Ishikawa (cell line): ENCODE results near the gene PSMD2.
A peak's percentile ranks its signal among the peaks of the same experiment; 100 is the strongest.

Source experiments
- CEBPB ChIP-seq: IDR thresholded peaks from 2 replicates; pipeline ENCODE4 v1.6.1; 2012
- CREB1 ChIP-seq: IDR thresholded peaks from 2 replicates; pipeline ENCODE4 v1.6.1; 2012; ENCODE audit warnings: low read depth
- EGR1 ChIP-seq: IDR thresholded peaks from 2 replicates; pipeline ENCODE4 v1.6.1; 2012
- EP300 ChIP-seq: IDR thresholded peaks from 2 replicates; pipeline ENCODE4 v1.6.1; 2012; ENCODE audit warnings: borderline replicate concordance
- FOXM1 ChIP-seq: IDR thresholded peaks from 2 replicates; pipeline ENCODE4 v1.6.1; 2012; ENCODE audit warnings: low read depth, borderline replicate concordance
- MAX ChIP-seq: IDR thresholded peaks from 2 replicates; pipeline ENCODE4 v1.6.1; 2012
- NFIC ChIP-seq: IDR thresholded peaks from 2 replicates; pipeline ENCODE4 v1.6.1; 2012
- RAD21 ChIP-seq: IDR thresholded peaks from 2 replicates; pipeline ENCODE4 v1.6.1; 2012; ENCODE audit warnings: low read depth
- REST ChIP-seq: IDR thresholded peaks from 2 replicates; pipeline ENCODE4 v1.6.1; 2012; ENCODE audit warnings: low read depth, mild to moderate bottlenecking
- TAF1 ChIP-seq: IDR thresholded peaks from 2 replicates; pipeline ENCODE4 v1.6.1; 2012; ENCODE audit warnings: low read depth, mild to moderate bottlenecking
- TCF12 ChIP-seq: IDR thresholded peaks from 2 replicates; pipeline ENCODE4 v1.6.1; 2012; ENCODE audit warnings: low read depth
- TEAD4 ChIP-seq: IDR thresholded peaks from 2 replicates; pipeline ENCODE4 v1.6.1; 2012
- USF1 ChIP-seq: IDR thresholded peaks from 2 replicates; pipeline ENCODE4 v1.6.1; 2012
- YY1 ChIP-seq: IDR thresholded peaks from 2 replicates; pipeline ENCODE4 v1.6.1; 2012; ENCODE audit warnings: low read depth
- ZBTB7A ChIP-seq: IDR thresholded peaks from 2 replicates; pipeline ENCODE4 v1.6.1; 2012; ENCODE audit warnings: low read depth

The PSMD2 gene

GRCh38 chr3:184306341-184306972 is 7.4 kb downstream of the PSMD2 start:
- TF ChIP-seq ZBTB7A (no peak), CREB1 (no peak), YY1 (no peak), TAF1 (no peak), EP300 (no peak), RAD21 (no peak), EGR1 (no peak), TCF12 (no peak), CEBPB (no peak), REST (no peak), FOXM1 (no peak), NFIC (no peak), MAX (no peak), USF1 (no peak), TEAD4 (no peak)

- TF ChIP-seq MAX (no peak), TEAD4 (no peak), NFIC (no peak), CREB1 (no peak), EP300 (no peak), EGR1 (no peak), FOXM1 (no peak), USF1 (no peak)
Observed at GRCh38 chr3:184307915-184308314, 8.9 kb downstream of the PSMD2 start.

GRCh38 chr3:184308744-184309143 is 9.7 kb downstream of the PSMD2 start:
- TF ChIP-seq YY1 (no peak), EP300 (no peak), TCF12 (no peak), CEBPB (no peak), MAX (no peak), ZBTB7A (no peak), CREB1 (no peak), NFIC (no peak), TEAD4 (no peak)

GRCh38 chr3:184311633-184312032 is 12.6 kb downstream of the PSMD2 start:
- TF ChIP-seq EP300 (no peak), FOXM1 (no peak), NFIC (no peak), USF1 (no peak), TEAD4 (no peak), TAF1 (no peak), CREB1 (no peak), RAD21 (no peak), REST (no peak), EGR1 (no peak), CEBPB (no peak), YY1 (no peak), TCF12 (no peak)

- peak; percentile 82 for TF ChIP-seq MAX
- no peak for TF ChIP-seq TCF12
- TF ChIP-seq ZBTB7A = peak; percentile 2; the same call in 1 of the 2 replicates
- no peak for TF ChIP-seq CREB1
- TF ChIP-seq TAF1 = peak; percentile 90
- TF ChIP-seq CEBPB = no peak
- no peak for TF ChIP-seq EP300
- peak; percentile 47 for TF ChIP-seq EGR1
- no peak for TF ChIP-seq TEAD4
- no peak for TF ChIP-seq FOXM1
- no peak for TF ChIP-seq NFIC
- TF ChIP-seq YY1 = peak; percentile 82; the same call in 1 of the 2 replicates
- TF ChIP-seq RAD21 = no peak
- no peak for TF ChIP-seq REST
- peak; percentile 99 for TF ChIP-seq USF1
Observed at GRCh38 chr3:184314363-184314699, 15.3 kb downstream of the PSMD2 start, which contains the start of gene EIF4G1. EIF4G1 (plus strand) TSS chr3:184314606; CDS start chr3:184315797, 1,191 bp downstream.
